GM18868 (cell line): Measurements from ENCODE around the gene USP13.
A peak's percentile ranks its signal among the peaks of the same experiment; 100 is the strongest.

Experiments
- ATAC-seq: cut with Tn5 transposase; IDR thresholded peaks from one replicate; pipeline ENCODE4 v1.9.1; 2021; ENCODE audit warnings: mild to moderate bottlenecking, moderate library complexity; ENCODE audit not compliant: unreplicated experiment

Gene USP13

GRCh38 chr3:179791793-179792192 lies 139.0 kb downstream of the USP13 start:
- ATAC-seq = no peak

- ATAC-seq = no peak
These were observed 141.5 kb downstream of the USP13 start for GRCh38 chr3:179794355-179794754.

- ATAC-seq = no peak
These were observed 143.6 kb downstream of the USP13 start for GRCh38 chr3:179796421-179796820.

- ATAC-seq = no peak
These were observed 144.4 kb downstream of the USP13 start for GRCh38 chr3:179797192-179797591.

GRCh38 chr3:179801263-179801662 lies 148.4 kb downstream of the USP13 start:
- no peak for ATAC-seq

GRCh38 chr3:179801856-179802255 lies 149.0 kb downstream of the USP13 start:
- no peak for ATAC-seq

GRCh38 chr3:179806177-179806576 lies 153.3 kb downstream of the USP13 start:
- ATAC-seq = no peak

GRCh38 chr3:179807588-179807987 lies 154.7 kb downstream of the USP13 start:
- no peak for ATAC-seq

- no peak for ATAC-seq
These were observed 156.8 kb downstream of the USP13 start for GRCh38 chr3:179809639-179810038.

GRCh38 chr3:179811321-179812095 lies 158.7 kb downstream of the USP13 start:
- peak; percentile 96 for ATAC-seq

GRCh38 chr3:179812096-179812382 lies 159.2 kb downstream of the USP13 start:
- no peak for ATAC-seq

GRCh38 chr3:179819379-179819778 lies 166.5 kb downstream of the USP13 start:
- no peak for ATAC-seq

- ATAC-seq = no peak
These were observed 169.5 kb downstream of the USP13 start for GRCh38 chr3:179822296-179822695.

- ATAC-seq = no peak
These were observed 172.8 kb downstream of the USP13 start for GRCh38 chr3:179825527-179826246.

GRCh38 chr3:179826247-179826637 lies 173.4 kb downstream of the USP13 start:
- no peak for ATAC-seq

- no peak for ATAC-seq
These were observed 175.9 kb downstream of the USP13 start for GRCh38 chr3:179828738-179829137.

- ATAC-seq = no peak
These were observed 176.6 kb downstream of the USP13 start for GRCh38 chr3:179829401-179829800.

- ATAC-seq = no peak
These were observed 179.6 kb downstream of the USP13 start for GRCh38 chr3:179832333-179832854.

GRCh38 chr3:179833294-179833693 lies 180.5 kb downstream of the USP13 start:
- no peak for ATAC-seq

GRCh38 chr3:179837374-179837773 lies 184.5 kb downstream of the USP13 start:
- ATAC-seq = no peak
